HG03457 (cell line): ENCODE data around the gene CCDC71.

Experiments used
- ATAC-seq: cut with Tn5 transposase; IDR thresholded peaks from one replicate; pipeline ENCODE4 v1.9.1; 2021; ENCODE audit warnings: moderate number of reproducible peaks; ENCODE audit not compliant: unreplicated experiment

Gene CCDC71

DNA sequence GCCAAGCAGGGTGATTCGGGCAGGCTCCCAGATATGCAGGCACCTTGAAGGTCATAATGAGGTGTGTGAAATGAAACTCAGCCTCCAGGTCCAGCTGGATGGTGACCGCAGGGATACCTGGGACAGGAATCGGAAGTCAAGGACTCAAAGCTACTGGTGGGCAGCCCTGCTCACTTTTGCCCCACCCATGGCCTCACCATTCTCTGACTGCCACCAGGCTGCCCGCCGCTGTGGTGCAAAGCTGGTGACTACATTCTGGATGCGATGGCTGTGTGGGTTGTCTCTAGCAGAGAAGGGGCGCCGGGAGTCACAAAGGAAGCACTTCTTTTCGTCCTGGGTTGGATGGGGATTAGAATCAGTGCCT, 34.1 kb downstream of the CCDC71 start:
- ATAC-seq = no peak

DNA sequence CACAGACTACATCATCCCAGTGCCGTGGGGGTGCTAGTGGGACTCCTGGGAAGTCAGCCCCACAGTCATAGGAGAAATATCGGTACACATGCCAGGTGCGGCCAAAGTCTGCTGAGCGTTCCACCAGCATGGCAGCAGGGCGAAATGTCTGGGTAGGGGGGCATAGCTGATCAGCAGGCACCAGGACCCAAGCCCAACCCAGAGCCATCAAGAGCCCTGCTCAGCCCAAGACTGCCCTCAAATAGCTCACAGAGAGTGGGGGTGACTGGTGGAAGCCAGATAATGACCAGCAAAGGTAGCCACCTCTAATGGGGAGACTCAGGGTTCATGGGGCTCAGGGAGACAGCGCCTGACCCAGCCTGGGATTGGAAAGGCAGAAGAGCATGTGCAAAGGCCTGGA, 34.6 kb downstream of the CCDC71 start:
- ATAC-seq = no peak

DNA sequence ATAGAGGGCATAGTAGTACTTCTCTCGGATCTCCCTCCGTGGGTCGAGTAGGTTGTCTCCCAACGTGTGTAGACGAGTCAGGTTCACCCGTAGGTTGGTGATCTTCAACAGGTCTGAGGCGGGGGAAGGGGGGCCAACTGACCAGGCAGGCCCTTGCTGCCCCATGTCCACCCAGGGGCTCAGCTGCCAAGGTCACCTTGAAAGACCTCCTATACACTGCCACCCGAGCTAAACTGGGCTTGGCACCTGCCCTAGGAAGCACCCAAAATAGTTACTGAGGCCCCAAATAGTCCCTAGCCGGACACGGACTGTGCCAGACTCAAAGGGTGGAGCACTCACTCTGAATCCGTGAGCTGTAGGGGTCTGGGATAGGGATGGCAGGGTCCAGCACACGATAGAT, 35.1 kb downstream of the CCDC71 start:
- no peak for ATAC-seq

DNA sequence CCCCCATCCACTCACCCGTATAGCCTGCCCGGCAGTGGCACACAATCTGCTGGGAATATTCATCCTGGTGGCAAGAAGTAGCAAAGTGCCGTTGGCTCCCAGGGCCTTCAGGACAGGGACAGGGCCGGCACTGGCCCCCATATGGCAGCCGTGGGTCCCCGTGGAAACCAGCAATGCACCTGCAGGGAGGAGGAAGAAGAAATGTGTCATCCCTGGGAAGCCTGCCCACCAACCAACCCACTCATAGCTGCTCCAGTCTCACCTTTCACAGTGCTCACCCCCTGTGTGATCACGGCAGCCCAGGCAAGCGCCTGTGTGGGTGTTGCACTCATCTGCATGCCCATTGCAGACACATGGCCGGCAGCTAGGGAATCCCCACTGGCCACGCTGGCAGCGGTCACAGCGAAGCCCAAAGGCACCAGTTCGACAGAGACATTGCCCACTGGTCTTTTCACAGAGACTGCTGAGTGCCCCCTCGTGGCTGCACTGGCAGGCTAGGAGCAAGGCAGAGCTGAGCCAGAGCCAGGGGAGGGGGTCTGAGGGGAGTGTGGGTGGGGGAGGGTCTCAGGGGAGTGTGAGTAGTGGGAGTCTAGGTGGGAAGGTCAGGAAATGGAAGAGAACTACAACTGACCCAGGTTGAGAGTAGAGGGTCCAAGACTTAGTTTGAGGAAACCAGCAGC, 41.0 kb downstream of the CCDC71 start:
- ATAC-seq = no peak

DNA sequence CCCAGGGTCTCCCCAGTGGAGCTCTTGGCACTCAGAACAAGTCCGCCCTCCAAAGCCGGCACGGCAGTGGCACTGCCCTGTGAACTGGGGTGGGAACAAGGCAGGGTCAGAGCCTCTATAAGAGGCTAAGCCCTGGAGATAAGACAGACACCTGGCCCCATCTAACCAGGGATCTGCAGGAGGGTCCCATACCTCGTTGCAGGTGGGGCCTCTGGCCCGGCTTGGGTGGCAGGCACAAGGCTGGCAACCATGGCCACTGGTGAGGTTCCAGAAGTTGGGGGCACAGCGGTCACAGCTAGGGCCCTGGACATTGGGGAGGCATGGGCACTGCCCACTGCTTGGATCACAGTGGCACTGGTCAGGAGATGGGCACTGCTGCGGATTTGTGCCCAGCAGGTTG, 41.9 kb downstream of the CCDC71 start:
- ATAC-seq = no peak

DNA sequence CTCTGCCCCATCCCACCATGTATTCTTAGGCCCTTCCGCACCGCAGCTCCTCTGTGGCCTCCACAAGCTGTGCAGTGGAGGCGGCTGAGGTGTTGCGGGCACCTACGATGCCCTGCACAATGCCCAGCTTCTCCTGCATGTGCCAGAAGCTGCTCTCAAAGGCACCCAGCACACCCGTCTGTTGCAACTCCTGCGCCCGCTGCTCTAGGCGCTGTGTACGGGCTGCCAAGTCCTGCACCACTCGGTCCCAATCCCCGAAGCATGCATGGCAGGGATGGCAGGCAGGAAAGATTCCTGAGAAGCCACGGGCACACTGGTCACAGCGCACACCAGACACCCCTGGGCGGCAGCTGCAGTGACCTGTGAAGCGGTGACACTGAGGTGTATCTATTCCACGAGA, 42.4 kb downstream of the CCDC71 start:
- ATAC-seq = no peak

DNA sequence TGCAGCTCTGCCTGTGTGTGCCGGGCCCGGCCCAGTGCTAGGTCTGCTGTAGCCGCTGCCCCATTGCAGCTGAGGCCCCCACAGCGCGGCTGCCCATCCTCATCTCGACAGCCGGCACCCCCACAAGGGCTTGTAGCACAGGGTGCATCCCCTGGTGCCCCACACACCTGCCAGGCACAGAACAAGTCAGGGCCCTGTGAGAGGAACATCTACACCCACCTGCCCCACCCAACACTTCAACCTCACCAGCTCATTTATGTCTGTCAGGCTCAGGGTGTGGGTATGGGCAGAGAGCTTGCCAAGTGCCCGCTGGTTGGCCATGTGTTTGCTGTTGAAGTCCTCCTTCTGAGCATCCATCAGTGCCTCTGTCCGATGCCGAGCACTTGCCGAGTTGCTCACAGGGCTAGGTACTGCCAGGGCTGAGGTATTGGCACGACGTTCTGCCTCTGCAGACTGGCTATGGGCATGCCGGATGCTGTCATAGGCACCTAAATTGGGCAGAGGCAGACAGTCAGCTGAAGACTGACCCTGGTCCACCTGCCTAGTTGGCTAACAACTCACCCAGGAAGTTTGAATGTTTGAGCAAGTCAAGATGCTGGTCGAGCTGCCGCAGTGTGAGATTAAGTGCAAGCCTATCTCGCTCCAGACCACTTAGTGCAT, 43.1 kb downstream of the CCDC71 start:
- ATAC-seq = no peak

DNA sequence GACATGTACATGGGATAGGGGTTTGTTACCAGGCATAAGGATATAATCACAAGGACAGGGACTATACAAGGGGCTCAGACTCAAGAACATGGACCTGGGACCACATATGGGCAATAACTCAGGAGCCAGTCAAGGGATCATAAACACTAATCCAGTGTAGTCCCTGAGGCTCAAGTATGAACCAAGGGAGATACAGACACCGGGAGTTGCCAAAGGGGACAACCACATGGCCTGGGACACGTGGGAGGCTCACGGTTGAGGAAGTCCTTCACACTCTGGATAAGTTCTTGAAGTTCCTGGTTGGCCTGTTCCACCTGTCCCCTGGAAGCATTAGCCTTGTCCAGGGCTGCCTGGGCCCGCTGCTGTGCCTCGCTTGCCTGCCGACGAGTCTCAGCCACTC, 43.7 kb downstream of the CCDC71 start:
- ATAC-seq = no peak

DNA sequence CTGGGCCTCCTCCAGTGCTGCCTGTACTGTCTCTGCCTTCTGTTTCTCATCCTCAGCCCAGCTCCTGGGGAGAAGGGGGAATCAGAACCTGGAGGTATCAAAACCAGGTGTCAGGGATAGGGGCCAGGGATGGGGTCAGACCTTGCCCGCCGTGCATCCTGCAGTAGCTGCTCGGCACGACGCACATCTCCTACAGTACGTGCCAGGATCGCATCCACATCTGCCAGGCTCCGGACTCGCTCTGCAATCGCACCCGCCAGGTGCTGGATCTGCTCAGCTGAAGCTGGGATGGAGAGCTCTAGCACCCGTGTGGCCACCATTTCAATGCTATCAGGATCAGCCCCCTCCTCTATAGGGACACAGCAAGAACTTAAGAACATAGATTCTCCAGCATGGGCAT, 44.1 kb downstream of the CCDC71 start:
- no peak for ATAC-seq

DNA sequence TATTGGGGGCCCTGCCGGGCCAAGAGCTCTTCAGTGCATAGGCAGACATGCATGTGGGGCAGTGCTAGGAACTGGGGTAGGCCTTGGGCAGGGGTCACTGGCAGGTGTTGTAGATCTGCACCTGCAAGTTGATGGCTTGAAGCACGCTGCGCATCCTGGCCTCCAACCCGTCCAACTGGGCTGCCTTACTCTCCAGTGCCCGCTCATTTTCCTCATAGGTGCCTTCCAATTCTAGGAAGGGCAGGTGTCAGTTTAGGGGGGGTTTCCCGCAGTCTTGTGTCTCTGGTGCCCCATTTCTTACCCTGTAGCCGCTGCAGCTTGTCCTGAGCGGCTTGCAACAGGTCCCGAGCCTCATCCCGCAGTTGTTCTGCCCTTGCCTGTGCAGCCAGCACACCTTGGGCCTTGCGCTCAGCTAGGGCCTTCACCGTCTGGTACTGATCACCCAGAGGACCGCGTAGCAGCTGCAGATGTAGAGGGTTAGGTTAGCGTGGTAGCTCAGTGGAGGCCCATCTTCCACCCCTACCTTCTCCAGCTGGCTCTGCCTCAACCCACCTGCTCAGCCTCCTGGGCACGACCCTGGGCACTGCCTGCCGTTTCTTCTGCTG, 44.9 kb downstream of the CCDC71 start:
- peak; percentile 7 for ATAC-seq

DNA sequence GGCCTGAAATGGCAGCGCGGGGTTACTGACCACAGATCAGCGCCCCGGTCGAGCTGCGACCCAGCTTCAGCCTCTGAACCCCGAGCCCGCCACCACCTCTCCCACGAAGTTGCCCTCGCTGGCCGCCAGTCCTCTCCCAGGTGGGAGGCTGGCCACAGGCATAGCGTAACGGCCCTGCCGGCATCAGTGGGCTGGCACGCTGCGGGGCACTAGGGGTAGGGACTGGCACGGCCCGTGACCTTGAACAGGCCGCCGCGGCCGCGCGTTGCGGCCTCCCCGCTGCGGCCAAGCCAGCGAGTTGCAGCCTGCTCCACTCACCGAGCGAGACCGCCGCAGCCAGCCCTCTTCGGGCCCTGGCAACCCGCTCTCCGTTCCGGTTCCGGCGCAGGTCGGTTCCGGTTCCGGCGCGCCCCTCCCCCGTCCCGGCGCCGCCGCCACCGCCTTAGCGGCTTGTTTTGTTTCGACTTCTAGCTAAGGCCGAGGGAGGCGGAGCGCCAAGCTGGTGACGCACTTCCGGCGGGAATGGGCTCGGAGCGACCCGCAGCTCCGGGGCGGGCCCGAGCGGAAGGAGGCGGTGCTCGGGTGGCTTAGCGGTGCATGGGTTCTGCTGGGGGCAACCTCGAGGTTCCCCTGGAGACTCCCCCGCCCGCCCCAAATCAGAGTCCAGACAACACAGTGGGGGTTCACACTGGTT, 45.5 kb downstream of the CCDC71 start, which contains the start of gene USP19:
Gene USP19, minus strand, starts transcription at position 386 of the 694 bp plus-strand sequence. CDS start 1,678 bp downstream, outside the sequence.
- ATAC-seq = peak; percentile 56

DNA sequence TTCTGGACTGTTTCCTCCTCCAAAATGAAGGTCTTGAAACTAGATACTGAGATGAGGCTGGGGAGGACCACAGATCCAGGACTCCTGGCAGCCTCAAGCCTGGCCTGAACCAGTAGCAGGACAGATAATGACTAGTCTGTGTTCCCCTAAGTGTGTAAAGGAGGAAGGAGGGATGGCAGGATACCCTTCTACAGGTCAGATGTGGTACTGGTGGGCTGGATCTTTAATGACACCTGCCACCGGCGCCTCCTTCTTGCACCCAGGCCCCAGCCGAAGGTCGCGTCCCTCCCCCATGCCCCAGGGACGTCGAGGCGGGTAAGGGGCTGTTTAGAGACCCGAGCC, 46.1 kb downstream of the CCDC71 start:
- ATAC-seq = no peak

DNA sequence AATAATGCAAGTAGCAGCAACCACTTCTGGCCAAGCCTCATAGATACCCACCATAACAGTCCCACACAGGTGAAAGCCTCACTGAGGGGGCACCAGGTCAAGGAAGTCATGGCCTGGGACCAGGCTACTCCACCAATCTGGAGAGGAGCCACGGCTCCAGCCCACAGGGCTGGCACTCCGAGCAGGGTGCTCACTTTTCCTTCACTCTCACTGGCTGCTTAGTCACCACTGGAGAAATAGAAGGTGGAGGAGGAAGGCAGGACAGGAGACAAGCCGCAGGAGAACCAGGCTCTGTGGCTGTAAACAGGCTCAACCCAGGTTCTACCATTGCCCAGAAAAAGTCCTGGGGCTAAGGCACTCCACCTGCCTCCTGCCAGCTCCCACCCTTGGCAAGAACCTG, 46.7 kb downstream of the CCDC71 start:
- no peak for ATAC-seq

DNA sequence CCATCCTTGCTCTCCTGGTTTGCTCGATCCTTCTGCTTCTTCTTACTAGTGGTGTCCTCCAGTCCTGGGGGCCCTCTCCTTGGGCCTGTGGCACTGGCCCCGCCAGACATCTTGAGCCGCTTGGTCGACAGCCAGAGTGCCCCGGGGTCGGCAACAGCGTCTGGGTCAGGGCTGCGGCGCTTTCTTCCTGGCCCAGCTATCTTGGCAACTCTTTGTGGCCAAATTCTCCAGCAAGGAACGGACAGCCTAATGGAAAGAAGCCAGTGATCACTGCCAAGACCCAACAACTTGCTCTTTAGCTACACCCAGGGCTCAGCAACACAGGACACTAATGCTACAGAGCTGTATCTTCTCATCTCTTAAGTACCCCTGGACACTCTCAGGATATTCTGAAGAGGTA, 47.1 kb downstream of the CCDC71 start:
- no peak for ATAC-seq
